HK-2 (cell line): ENCODE results near the gene TMC6.
A peak's percentile ranks its signal among the peaks of the same experiment; 100 is the strongest.
"Not testable (repeated sequence)": the region's sequence is repeated elsewhere in the genome, so short reads cannot be mapped to it uniquely, and the experiment has no call there.

ENCODE experiments used
- DNase-seq: peaks from one replicate; pipeline ENCODE4 v3.0.0-alpha.2; 2018; ENCODE audit not compliant: unreplicated experiment

Gene TMC6

DNA sequence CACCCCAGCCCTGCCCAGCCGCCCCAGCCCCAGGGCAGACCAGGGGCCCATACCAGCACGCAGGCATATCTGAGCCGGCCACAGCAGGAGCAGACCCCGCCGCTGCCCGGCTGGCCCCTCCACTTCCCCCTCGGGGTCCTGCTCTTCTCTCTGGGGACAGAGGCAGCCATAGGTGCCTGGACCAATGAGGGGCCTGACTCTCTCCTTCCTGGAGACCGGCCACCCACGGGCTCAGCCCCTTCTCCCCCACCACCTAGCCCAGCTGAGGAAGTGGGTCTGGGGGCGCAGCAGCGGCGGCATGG, 3.8 kb downstream of the TMC6 start:
- DNase-seq = no peak

DNA sequence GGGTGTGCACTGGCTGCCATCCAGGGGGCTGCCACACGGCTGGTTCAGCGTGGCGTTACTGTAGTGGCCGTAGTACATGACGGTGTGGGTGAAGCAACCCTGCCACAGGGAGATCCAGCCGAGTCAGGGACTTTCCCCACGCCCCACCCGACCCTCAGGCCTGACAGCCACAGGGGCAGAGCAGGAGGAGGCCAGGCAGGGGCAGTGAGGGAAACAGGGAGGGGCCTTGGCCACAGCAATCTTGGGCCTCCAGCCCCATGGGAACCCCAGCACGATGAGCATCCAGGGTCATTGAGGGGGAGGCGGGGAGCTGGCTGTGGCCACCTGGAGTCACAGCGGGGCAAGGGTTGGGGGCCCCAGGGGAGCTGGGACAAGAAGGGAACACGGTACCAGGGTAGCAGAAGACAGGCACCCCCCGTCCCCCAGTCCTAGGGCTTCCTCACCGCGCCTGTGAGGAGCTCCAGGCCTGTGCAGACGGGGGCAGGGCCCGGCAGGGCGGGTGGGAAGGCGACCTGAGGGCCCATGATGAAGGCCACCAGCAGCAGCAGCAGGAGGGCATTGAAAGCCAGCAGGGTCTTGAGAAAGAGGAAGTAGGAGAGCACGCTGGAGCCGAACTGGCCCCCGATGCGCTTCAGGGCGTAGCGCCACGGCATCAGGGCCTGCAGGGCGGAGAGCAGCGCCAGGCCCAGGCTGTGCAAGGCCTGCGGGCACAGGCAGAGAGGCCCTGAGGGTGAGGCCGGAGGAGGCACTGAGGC, 4.3 kb downstream of the TMC6 start:
- DNase-seq = no peak

DNA sequence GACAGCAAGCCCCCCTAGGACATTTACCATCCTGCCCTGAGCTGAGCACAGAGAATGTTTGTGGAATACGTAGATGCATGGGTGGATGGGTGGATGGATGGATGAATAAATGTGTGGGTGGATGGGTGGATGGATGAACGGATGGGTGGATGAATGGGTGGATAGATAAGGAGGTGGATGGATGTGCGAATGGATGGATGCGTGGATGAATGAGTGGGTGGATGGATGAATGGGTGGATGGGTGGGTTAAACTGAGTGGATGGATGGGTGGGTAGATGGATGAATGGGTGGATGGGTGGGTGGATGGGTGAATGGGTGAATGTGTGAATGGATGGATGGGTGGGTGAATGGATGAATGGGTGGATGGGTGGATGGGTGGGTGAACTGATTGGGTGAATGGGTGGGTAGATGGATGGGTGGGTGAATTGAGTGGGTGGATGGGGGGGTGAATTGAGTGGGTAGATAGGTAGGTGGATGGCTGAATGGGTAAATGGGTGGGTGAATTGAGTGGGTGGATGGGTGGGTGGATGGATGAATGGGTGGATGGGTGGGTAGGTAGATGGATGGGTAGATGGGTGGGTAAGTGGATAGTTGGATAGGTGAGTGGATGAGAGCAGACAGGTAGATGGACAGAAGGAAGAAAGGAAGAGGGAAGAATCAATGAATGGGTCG, 5.2 kb downstream of the TMC6 start:
- DNase-seq = no peak

DNA sequence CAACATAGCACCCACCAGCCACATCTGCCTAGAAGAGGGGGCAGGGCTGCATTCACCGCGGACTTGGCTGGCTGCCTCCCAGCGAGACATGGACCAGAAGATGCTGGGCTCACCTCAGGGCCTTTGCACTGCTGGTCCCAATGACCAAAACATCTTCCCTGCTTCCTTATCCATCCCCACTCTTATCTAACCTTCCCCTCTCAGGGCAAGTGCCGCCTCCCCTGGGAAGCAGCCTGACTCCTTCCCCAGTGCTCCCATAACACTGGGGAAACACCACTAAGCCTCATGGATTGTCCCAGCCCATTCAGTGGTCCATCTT, 5.7 kb downstream of the TMC6 start:
- DNase-seq = no peak

DNA sequence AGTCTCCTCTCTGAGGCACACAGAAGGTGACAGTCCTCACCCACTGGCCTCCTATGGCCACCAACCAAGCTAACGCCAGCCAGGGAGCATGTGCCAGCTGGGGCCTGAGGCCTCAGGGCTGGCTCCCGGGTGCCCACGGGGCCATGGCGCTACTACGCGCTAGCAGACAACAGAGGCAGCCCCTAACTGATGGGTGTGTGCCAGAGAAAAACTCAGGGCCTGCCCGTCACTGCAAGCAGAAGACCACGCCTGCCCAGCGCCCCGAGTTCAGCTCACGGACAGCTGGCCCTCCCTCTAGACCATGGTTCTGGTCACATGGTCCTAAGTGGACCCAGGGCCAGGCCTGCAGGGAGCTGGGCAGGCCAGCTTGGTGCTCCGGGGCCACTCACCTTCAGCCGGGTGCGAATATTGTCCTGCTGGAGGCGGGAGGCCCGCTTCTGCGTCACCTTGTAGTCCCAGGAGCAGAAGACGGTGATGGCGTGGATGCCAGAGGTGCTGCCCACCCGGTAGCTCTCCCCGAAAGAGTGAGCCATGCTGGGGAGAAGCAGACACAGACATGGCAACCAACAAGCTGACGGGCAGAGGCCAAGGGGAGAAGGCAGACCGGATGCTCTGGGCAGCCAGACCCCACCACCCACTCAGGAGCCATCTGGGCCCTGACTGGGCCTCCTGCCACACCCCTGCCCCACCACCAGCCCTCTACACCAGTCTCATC, 6.2 kb downstream of the TMC6 start:
- DNase-seq = no peak

DNA sequence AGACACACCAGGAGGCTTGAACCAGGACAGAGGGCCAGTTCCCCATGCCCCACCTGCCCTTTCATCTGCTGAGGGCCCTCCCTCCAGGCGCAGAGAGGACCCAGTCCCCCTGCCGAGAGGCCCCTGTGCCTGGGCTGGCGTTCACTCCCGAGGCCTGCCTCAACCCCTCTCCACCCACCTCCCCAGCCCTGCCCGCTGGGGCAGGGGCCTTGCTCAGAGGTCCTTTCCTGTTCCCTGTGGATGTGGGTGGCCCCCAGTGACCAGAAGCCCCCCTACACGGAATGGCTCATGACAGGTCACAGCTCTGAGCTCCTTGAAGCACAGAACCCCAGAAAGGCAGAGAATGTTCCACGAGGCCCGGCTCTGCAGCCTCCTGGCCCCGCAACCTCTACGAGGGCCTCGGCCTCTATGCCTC, 6.7 kb downstream of the TMC6 start:
- no peak for DNase-seq

DNA sequence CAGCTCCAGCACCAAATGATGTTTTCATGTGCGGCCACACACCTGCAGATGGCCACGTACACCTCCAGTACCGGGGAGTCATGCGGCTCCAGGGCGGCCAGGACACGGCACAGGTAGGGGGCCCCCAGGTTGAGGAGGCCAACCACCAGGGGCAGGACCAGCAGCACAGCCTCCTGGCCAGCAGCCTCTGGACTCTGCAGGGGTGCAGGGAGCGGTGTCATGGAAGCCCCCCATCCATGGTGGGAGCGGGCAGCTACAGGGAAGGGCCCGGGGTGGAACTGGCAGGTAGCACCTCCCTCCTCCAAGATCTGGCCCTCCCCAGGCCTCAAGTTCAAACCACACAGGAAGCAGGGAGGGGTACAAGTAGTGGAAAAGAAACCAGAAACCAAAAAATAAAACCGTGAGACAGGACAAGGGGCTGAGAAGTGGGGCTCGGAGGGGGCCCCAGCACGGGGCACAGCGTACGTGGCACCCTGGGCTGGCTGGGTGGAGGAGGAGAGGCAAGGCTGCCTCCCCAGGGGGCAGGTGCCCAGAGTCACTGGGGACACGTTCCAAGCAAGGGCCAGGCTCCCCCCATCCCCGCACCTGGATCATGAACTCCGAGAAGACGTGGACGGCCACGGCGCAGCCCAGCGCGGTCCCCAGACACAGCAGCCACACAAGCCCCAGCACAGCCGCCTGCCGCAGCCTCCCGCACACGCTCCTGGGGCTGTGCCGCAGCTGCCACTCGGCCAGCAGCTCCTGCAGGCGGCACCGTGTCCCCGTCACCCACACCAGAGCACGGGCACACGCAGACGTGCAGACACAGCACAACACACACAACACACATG, 7.4 kb downstream of the TMC6 start:
- DNase-seq = no peak

DNA sequence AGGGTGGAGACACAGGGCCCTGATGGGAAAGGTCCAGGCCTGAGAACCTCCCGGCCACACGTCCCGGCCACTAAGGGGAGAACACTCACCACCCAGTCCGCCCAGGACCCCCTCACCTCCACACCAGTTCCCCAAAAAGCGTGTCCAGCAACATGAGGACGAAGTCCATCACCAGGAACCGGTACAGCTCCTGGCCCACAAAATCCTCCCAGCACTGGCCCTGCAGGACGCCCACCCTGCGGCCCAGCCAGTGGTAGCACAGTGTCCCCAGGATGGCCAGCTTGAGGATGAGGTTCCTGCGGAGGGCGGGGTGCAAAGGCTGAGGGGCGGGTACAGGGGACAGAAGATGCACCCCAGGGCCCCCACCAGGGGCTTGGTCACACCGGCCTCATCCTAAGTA, 8.0 kb downstream of the TMC6 start:
- DNase-seq = no peak

DNA sequence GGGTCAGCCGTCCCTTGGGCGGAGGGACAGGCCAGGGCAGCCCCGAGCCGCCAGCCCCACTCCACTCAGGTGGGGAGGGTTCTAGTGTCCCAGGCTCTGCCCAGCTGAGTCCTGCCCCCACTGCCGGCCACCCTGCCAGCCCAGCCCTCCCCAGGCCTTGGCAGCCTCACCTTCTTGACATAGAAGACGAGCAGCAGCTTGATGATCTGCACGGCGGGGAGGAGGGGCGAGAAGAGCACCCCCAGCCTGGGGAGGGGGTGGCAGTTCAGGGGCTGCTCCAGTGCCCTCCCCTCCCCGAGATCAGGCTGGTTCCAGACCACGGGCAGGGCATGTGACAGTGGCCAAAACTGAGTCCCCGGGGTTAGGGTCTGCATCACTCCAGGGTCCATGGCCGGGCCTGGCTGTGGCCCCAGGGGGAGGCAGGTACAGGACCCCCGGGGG, 9.7 kb downstream of the TMC6 start:
- DNase-seq = no peak

DNA sequence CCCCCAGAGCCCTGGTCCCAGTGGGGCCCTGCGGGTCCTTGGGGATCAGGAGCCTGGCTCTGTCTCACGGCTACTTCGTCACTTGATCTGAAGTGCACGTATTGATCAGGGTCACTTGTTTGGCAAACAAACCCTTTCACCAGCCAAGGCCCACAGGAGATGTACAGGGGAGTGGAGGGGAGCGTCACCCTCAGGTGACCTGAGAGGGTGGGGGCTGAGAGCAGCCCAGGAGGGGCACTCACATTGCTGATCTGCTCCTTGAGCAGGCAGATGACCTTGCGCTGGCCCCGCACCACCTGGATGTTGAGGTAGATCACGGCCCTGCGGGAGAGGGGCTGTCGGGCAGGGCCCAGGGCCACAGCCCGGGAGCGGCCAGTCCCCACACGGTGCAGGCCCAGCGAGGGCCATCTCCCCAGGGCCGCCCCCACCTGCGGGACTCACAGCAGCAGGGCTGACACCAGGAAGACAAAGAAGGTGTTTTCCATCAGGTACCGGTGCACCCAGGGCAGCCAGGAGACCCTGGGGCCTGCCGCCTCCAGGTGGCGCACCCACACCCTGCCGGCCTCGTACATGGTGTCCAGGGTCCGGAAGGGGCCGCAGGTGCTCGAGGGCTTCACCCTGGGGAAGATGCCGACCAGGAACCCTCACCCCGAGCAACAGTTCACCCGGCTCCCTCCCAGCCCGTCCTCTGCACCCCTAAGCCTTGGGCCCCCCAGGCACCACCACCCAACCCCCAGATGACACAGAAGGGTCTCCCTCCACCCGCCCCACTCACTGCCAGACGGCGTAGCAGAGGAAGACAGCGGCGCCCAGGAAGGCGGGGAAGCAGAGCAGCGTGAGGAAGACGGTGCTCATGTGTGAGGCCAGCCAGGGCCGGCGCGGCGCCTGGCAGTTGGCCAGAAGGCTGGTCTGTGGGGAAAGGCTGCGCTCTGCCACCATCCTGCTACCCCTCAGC, 11.3 kb downstream of the TMC6 start:
- DNase-seq = no peak

DNA sequence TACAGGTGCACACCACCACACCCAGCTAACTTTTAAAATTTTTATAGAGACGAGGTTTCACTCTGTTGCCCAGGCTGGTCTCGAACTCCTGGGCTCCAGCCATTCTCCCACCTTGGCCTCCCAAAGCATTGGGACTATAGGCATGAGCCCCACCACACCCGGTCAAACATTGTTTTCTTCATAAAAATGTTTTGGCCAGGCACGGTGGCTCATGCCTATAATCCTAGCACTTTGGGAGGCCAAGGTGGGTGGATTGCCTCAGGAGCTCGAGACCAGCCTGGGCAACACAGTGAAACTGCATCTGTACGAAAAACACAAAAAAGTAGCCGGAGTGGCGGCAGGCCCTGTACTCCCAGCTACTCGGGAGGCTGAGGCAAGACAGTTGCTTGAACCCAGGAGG, 12.1 kb downstream of the TMC6 start:
- no peak for DNase-seq

DNA sequence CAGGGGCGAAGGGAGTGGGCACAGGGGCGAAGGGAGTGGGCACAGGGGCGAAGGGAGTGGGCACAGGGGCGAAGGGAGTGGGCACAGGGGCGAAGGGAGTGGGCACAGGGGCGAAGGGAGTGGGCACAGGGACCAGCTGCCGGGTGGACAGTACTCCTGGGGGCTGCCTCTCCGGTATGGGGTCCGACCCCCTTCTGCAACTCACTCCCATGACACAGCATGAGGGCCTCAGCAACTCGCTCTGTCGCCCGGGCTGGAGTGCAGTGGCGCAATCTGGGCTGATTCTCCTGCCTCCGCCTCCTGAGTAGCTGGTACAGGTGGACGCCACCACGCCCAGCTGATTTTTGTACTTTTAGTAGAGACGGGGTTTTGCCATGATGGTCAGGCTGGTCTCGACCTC, 12.8 kb downstream of the TMC6 start:
- not testable (repeated sequence) for DNase-seq

DNA sequence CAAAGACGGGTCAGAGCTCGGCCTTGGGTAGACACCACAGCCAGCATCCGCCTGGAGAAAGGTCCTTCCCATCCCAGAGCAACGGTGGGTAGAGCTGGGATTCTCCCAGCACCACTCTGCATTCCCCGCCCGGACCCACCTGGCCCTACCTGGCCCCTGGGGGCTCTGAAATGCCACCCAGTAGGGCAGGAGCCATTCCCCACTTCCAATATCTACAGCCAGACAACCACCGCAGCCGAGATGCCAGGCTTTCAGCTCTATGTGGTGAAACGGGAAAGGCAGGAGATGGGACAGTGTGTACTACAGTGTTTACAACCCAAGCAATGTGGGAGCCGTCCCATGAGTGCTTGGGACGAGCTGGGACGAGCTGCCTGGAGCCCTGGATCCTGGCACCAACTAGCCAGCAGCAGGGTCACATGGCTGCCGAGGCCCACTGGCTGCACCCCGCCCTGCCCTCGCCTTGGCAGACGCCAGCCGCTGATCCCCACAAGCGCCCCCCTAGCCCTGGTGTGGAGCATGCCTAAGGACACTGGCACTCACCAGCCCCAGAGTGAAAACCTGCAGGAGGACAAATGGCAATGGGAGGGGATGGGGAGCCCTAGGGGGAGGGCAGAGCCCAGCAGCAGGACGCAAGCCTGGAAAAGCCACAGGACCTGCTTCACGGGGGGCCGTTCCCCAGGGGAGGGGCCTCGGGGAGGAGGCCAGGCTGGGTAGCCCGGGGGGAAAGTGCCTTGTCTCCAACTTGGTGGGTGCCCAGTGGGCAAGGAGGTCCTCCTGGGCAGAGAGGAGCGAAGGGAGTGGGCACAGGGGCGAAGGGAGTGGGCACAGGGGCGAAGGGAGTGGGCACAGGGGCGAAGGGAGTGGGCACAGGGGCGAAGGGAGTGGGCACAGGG, 13.5 kb downstream of the TMC6 start:
- DNase-seq = no peak

DNA sequence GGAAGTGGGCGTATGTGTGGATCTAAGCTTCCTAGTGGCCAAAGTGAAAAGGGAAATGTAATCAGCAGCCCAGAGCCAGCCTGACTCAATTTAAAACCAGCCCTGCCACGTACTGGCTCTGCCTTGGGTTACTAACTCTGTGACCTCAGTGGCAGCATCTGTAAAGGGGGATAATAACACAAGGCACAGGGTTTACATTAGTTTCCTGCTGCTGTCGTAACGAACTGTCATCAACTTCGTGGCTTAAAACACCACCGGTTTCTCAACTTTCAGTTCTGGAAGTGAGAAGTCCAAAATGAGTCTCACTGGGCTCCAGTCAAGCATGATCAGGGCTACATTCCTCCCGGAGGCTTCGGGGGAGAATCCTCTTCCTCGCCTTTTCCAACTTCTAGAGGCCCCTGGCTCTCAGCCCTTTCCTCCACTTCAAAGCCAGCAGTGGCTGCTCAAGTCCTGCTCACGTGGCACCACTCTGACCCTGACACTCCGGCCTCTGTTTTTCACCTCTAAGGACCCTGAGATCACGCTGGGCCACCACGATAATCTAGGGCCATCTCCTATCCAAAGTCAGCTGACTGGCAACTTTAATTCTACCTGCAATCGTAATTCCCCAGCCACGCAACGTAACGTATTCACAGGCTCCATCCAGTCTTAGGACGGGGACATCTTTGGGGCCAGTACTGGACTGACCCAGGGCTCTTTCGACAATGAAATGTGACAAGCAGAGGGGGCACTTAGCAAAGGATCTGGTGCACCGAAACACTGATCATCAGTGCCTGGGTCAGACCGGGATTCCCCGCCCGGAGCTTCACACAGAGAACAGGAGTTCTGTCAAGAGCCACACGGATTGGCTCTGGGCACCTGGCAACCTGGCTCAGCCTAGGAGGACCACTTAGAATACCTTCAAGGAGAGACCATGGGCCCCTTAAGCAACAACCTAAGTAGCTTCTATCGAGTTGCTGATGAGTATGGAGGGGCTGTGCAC, 14.5 kb downstream of the TMC6 start:
- no peak for DNase-seq

DNA sequence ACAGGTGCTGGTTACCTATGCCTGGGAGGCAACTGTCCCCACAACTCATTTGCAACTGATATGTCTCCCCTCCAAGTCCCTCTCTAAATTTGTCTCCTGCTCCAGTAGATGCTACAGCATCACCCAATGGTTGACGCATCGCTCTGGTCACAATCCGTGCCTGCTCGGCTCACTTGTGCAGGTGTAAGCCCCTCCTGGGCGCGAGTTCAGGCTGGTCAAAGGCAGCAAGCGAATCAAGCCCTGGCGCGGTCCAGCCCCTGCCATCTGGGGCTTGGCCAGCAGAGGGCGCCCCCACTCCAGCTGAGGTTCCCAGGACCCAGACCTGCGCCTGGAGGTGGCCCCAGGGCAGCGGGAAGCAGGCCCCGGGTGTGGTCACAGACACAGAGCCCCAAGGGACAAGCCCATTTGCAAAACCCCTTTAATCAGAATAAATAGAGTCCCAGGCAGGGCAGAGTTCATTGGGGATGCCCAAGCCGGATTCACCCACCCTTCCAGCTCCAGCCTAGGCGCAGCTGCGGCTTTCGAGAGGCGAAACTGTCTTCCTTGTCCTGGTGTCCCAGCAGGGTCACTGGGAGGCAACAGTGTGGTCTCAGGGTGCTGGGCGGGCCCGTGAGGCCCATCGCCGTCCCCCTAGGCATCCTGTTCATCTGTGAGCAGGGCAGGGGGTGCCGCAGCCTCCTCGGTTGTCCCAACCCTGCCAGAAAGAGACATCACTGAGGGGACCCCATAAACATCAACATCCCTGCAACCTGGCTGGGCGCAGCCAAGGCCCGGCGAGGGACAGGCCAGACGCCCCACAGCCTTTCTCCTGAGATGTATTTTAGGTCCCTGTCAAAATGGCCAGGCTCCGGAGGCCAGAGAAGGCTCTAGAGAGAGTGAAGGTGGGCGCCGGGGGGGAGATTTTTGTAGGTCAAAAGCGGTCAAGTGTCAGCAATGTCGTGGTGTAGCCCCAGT, 15.8 kb downstream of the TMC6 start:
- peak; percentile 89 for DNase-seq

DNA sequence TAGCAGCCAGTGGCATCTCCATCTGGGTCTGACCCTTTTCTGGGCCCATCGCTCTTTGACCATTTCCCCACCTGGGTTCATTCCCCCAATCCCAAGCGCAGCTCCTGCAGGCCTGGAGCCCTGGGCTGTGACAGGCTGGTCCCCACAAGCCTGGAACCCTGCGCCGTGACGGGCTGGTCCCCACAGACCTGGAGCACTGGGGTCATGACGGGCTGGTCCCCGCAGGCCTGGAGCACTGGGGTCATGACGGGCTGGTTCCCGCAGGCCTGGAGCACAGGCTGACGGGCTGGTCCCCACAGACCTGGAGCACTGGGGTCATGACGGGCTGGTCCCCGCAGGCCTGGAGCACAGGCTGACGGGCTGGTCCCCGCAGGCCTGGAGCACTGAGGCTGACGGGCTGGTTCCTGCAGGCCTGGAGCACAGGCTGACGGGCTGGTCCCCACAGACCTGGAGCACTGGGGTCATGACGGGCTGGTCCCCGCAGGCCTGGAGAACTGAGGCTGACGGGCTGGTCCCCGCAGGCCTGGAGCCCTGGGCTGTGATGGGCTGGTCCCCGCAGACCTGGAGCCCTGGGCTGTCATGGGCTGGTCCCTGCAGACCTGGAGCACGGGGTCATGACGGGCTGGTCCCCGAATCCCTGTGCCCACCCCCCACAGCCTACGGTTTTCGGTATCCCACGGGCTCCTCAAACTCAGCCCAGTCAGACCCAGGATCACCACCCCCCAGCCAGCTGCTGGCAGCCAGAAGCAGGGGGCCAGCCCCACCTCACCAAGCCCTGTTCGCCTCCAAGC, 16.6 kb downstream of the TMC6 start:
- no peak for DNase-seq
